COLO668 (cell line): ENCODE results near the gene RAB11B.
"Not testable (repeated sequence)": the region's sequence is repeated elsewhere in the genome, so short reads cannot be mapped to it uniquely, and the experiment has no call there.

Experiments
- DNase-seq: peaks from one replicate; lab custom pipeline; 2025; ENCODE audit not compliant: unreplicated experiment; lab: John Stamatoyannopoulos, UW

Gene RAB11B

GRCh38 chr19:8370176-8371010 is 19.8 kb upstream of the RAB11B start:
- no peak for DNase-seq

GRCh38 chr19:8371011-8371804 is 19.0 kb upstream of the RAB11B start:
- no peak for DNase-seq

GRCh38 chr19:8373867-8374813 is 16.0 kb upstream of the RAB11B start:
- no peak for DNase-seq

GRCh38 chr19:8375766-8376165 is 14.4 kb upstream of the RAB11B start:
- DNase-seq = not testable (repeated sequence)

- not testable (repeated sequence) for DNase-seq
These were observed 13.7 kb upstream of the RAB11B start for GRCh38 chr19:8376373-8376974.

GRCh38 chr19:8377598-8377997 is 12.6 kb upstream of the RAB11B start:
- DNase-seq = no peak

- not testable (repeated sequence) for DNase-seq
These were observed 10.8 kb upstream of the RAB11B start for GRCh38 chr19:8379156-8379891.

- not testable (repeated sequence) for DNase-seq
These were observed 5.6 kb upstream of the RAB11B start for GRCh38 chr19:8384569-8384968.

- not testable (repeated sequence) for DNase-seq
These were observed 5.1 kb upstream of the RAB11B start for GRCh38 chr19:8385103-8385502.

GRCh38 chr19:8385566-8385965 is 4.6 kb upstream of the RAB11B start:
- not testable (repeated sequence) for DNase-seq

- DNase-seq = not testable (repeated sequence)
These were observed 3.7 kb upstream of the RAB11B start for GRCh38 chr19:8386419-8386818.

GRCh38 chr19:8386990-8387389 is 3.2 kb upstream of the RAB11B start:
- no peak for DNase-seq

- DNase-seq = peak; percentile 25
These were observed 2.2 kb upstream of the RAB11B start for GRCh38 chr19:8387688-8388611.

- DNase-seq = no peak
These were observed 1.6 kb upstream of the RAB11B start for GRCh38 chr19:8388612-8388958.

- peak; percentile 90 for DNase-seq
These were observed 439 bp downstream of the RAB11B start for GRCh38 chr19:8390617-8390981.

- no peak for DNase-seq
These were observed 1.2 kb downstream of the RAB11B start for GRCh38 chr19:8391198-8392016.

GRCh38 chr19:8392017-8392591 is 1.9 kb downstream of the RAB11B start:
- no peak for DNase-seq
